HL-60 (cell line): ENCODE results near the gene LGR6.

Experiments
- CTCF ChIP-seq: IDR thresholded peaks from one replicate; pipeline ENCODE4 v1.5.1; 2011; ENCODE audit warnings: low read length, control low read depth, inconsistent platforms; ENCODE audit not compliant: insufficient read depth
- POLR2AphosphoS5 ChIP-seq: IDR thresholded peaks from 2 replicates; pipeline ENCODE4 v1.6.1; 2012; ENCODE audit warnings: low read depth
- REST ChIP-seq: IDR thresholded peaks from 2 replicates; pipeline ENCODE4 v1.6.1; 2012; ENCODE audit warnings: low read depth; ENCODE audit not compliant: insufficient replicate concordance

- no peak for TF ChIP-seq CTCF
- no peak for TF ChIP-seq POLR2AphosphoS5
- no peak for TF ChIP-seq REST
Measured at GRCh38 chr1:202243006-202243405, 49.4 kb downstream of the LGR6 start.
